Measurements from ENCODE around the gene HIGD1A.

Gene HIGD1A

GRCh38 chr3:42804106-42804830 lies at the start of gene HIGD1A:
Gene HIGD1A, minus strand, starts transcription at chr3:42804490. Its CDS starts 10,237 bp downstream, at chr3:42794253.
- DNase-seq (ENCODE audit: low read depth): peak; percentile 91

GRCh38 chr3:42853739-42854302 lies 49.5 kb upstream of the HIGD1A start:
- DNase-seq (ENCODE audit: low read depth): no peak

- no peak for DNase-seq (ENCODE audit: low read depth)
Measured at GRCh38 chr3:42853056-42853455, 48.8 kb upstream of the HIGD1A start.

- peak; percentile 20 for DNase-seq (ENCODE audit: low read depth)
Measured at GRCh38 chr3:42852441-42852840, 48.2 kb upstream of the HIGD1A start.

GRCh38 chr3:42851228-42851834 lies 47.0 kb upstream of the HIGD1A start:
- DNase-seq (ENCODE audit: low read depth): peak; percentile 32

DNA sequence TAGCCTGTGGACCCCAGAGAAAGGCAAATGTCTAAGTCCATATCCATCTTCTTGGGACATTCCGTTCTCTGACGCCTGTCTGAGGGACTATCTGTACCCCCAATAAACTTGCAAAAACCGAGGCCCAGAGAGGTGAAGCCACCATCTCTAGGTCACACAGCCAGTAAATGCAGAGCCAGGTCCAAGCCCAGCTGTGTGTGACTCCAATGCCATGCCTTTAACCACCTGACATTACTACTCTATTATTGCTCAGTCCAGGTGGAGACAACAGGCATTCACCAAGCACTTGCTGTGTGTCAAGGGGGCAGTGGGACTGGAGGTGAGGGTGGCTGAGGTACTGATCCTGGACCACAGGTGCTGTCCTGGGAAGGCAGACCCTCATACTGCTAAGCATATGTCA lies 46.0 kb upstream of the HIGD1A start:
- DNase-seq (ENCODE audit: low read depth): no peak

DNA sequence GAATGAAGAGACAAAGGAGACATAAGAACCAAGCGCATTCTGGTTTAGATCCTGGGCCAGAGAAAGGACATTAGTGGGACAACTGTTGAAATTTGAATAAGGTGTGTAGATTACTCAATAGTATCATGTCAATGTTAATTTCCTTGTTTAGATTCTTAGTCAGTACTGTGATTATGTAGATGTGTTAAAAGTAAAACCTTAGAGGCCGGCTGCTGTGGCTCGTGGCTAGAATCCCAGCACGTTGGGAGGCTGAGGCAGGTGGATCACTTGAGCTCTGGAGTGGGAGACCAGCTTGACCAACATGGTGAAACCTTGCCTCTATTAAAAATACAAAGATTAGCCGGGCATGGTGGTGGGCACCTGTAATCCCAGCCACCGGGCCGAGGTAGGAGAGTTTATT lies 44.7 kb upstream of the HIGD1A start:
- no peak for DNase-seq (ENCODE audit: low read depth)

DNA sequence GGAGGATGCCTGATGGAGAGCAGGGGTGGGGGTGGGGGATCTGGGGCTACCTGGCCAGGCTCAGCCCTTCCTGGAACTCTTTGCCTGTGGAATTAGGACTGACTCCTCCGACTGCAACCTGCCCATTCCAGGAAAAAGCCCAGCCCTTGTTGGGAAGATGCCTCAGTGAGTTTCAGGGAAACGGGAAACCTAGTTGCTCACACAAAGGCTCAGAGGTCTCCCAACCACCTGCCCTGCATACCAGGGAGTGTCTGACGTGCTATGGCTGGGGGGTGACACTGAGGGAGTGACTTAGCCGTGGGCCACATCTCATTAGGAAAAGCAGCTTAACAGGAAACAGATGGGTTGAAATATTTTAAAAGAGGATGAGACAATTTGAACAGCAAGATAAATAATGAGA lies 43.4 kb upstream of the HIGD1A start:
- DNase-seq (ENCODE audit: low read depth): no peak

GRCh38 chr3:42846685-42847522 lies 42.6 kb upstream of the HIGD1A start:
- DNase-seq (ENCODE audit: low read depth): no peak

DNA sequence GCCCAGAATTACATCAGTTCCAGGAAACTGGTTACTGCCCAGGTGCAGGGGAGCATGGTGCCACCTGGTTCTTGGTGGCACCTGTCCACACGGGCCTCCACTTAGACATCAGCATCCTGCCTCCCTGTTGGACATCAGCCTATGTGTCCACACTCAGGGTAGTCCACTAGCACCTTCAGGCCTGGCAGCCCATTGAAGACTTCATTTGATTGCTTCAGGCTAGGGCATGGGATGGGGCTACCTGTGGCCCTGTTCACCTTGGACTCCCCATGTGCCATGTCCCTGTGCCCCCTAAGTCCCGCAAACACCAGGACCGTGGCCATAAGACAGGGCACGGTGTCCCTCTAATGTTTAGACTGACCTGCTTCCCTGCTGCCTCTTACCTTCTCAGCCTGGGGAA lies 40.5 kb upstream of the HIGD1A start:
- DNase-seq (ENCODE audit: low read depth): no peak

- no peak for DNase-seq (ENCODE audit: low read depth)
Measured at GRCh38 chr3:42844412-42844713, 40.1 kb upstream of the HIGD1A start.

DNA sequence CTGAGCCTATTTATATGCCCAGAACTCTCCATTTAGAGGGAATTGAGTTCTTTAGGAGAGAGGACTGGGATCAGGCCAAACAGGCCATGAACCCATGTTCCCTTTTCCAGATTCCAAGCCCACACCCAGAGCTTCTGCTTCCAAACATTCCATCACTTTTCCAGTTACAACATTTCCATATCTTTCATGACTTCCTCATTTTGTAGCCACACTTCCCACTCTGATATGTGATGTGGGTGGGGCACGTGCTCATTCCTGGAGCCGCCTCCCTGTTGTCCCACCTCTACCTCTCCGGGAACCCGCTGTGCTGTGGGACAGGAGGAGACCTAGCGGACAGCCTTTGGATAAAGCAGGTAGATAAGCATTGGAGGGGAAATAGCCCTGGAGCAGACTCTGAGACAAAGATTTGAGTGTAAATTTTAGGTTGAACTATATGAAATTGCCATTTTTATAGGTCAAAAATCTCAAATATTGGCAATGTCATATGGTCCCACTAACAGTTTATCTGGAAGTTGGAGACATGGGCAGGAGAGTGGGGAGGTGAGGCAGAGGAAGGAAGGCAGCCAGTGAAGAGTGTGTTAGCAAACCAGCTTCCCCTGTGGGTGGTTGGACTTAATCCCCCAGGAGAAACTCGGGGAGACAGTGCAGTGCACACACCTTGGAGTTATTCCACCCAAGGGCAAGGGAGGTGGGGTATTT lies 39.6 kb upstream of the HIGD1A start:
- DNase-seq (ENCODE audit: low read depth): no peak

- no peak for DNase-seq (ENCODE audit: low read depth)
Measured at GRCh38 chr3:42841332-42841731, 37.0 kb upstream of the HIGD1A start.

DNA sequence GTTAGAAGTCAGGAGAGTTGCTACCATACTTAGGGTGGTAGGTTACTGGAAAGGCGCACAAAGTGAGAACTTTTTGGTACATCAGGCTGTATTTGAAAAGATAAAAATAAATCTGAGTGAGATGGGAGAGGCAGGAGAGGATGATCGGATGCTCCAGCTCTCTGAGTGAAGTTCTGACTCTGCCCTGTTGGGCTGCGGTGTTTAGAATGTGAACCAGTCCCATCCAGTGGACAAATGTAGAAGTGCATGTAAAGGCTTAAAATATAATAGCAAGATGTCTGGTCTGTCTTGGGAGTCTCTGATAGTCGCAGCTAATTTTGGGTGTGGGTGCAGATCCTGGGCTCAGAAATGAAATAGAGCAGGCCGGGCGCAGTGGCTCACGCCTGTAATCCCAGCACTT lies 35.3 kb upstream of the HIGD1A start:
- peak; percentile 64 for DNase-seq (ENCODE audit: low read depth)

- DNase-seq (ENCODE audit: low read depth): no peak
Measured at GRCh38 chr3:42838571-42838970, 34.3 kb upstream of the HIGD1A start.

DNA sequence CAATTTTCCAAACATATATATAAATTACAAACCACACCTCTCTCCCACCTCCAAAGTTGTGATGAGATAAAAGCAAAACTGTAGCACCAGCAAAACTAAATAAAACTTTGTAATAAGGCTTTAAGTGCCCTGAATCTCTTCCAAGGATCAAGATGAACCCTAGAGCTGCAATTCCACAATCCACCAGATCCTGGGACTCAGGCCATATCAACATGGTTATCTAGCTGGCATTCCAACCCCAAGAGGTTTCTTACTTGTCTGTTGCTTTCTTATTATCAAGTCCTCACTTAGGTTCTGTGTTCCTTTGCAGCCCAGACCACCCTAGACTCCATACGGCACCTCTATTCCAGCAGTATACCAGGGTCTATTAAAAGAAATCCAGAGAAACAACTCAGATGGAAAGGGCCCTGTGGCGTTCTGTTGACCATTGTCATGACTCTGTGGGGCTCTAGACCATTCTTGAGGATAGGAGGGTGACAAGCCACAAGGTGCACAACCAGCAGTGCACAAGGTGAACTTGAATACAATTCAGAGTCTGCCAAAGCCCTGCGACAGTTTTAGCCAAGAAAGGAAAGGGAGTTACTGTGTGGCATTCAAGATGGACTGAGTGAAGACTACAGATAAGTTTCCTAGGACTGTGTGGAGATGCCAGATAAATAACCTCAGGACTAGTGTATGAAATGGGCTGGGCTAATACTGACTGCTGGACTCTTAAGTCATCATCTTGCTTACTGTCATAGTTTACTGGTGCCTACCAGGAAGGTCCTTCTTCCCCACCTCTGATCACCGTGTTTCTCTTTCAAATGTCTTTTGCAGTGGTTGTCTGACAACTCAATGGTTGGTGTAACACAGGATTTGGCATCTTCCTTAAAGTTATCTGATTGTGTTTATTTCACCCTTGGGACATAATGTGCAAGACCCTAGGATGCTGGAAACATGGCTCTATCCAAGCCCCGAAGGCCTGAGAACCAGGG lies 32.1 kb upstream of the HIGD1A start:
- DNase-seq (ENCODE audit: low read depth): peak; percentile 39

GRCh38 chr3:42831321-42831713 lies 27.0 kb upstream of the HIGD1A start:
- DNase-seq (ENCODE audit: low read depth): peak; percentile 45

DNA sequence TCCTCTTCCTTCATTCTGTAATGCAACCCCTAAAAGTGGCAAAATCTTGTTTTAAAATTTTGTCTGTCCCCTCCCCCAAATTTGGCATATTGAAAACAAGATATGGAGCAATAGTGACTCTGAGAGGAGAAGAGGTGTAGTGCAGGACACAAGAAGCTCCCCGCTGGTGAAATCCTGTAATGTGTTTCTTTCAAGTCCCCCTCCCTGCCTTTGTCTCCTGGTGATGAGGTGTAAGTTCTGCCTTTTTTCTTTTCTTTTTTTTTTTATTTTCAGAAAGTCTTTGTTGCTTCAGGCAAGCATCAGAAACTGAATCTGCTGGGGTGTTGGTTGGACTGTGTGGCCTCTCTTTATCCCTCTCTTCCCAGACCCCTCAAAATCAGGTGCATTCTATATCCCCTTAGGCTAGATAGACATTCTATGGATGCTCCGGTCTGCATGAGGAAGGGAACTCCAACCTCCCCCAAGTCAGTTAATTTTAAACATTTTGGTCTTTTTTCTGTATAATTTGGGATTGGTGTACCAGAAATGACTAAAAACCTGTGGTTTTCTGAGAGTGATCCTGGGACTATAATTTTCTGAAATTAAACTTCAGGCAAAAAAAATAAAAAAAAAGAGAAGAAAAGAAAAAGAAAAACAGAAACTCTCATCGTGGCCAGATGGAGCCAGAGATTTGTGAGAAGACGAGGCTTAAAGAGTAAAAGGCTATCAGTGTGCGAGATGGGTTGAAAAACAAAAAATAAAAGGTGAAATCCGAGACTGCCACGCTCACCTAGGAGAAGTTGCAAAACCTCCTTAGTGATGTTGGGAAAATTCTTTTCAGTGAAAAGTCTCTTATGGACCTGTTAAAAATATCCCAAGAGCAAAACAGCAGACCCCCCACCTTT lies 26.4 kb upstream of the HIGD1A start:
- peak; percentile 50 for DNase-seq (ENCODE audit: low read depth)

- no peak for DNase-seq (ENCODE audit: low read depth)
Measured at GRCh38 chr3:42829628-42830436, 25.5 kb upstream of the HIGD1A start.

Measured in amniotic epithelial cell (primary cell).